AG08395 (cell line): ENCODE results near the gene CXCL12.

ENCODE experiments used
- DNase-seq: peaks from one replicate; pipeline ENCODE4 v3.0.0; 2012; ENCODE audit warnings: mixed read lengths, low spot score

The CXCL12 gene

GRCh38 chr10:44385696-44386441, 972 bp upstream of the CXCL12 start:
- no peak for DNase-seq

- DNase-seq = peak; percentile 40
Measured at GRCh38 chr10:44384601-44385025, 284 bp downstream of the CXCL12 start.

DNA sequence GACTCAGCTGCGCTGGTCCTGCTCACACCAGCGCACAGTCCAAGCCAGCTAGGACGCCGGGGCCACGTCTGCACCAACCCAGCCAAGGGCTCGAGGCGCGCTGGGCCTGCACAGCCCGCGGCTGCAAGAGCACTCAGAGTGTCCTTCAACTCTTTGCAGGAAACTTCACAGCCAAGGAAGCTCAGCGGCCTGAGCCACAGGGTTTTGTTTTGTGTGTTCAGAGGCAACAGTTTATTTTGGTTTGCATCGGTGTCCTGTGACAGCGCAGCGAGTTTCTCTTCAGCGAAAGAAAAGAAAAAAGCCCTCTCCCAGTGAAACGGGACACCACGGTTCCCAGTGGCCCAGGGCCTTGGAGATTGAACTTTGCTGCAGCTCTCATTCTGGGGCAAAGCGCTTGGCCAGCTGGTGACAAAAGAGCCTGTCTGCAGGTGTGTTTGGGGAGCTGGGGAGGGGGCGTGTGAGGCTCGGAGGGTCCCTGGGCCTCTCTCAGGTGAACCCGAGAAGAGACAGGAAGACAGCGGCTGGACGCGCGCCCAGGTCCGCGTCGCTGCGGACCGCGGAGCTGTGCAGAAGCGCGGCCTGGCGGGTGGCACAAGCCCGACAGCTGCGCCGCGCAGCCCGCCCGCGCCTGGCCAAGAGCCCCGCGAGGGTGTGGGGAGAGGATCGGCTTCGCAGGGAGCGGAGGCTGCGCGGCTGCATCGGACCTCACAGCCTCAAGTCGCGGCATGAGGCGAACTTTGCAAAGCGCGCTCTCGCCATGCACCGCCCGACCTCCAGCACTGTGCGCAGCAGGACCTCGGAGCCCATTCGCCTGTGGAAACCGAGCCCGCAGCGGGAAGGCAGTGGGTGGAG, 922 bp downstream of the CXCL12 start:
- DNase-seq = peak; percentile 45

- no peak for DNase-seq
Measured at GRCh38 chr10:44382981-44383748, 1.7 kb downstream of the CXCL12 start.

GRCh38 chr10:44382131-44382858, 2.6 kb downstream of the CXCL12 start:
- DNase-seq = no peak

DNA sequence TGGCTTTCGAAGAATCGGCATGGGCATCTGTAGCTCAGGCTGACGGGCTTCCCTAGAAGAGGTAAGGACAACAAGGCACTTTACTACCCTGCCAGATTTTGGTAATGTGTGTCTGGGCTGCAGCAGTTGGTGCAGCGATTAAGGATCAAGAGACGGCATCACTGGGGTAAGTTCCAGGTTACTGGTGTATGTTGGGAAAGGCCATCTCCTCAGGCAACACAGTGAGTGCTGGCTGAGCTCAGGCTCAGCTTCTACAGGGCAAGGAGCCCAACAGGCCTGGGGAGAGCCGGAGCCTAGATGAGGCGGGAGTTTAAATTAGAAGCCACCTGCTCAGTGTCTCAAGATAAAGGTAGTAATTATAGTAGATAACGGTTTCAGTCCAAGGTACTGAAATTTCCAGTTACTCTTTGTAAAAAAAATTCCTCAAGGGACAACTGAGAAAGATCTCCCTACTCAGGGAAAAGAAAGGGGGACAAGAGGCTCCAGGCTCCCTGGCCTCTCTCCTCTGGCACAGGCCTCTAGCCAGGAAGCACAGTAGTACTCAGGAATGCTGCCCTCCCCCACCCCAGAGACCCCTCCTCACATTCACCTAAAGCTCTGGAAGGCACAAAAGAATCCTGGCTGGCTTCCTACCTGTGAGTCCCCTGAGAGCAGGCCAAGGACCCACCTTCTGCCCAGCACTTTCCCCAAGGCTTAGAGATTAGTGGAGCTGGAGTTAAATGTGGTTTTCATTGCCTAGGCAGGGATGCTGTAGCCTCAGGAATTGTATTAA, 3.9 kb downstream of the CXCL12 start:
- DNase-seq = no peak

DNA sequence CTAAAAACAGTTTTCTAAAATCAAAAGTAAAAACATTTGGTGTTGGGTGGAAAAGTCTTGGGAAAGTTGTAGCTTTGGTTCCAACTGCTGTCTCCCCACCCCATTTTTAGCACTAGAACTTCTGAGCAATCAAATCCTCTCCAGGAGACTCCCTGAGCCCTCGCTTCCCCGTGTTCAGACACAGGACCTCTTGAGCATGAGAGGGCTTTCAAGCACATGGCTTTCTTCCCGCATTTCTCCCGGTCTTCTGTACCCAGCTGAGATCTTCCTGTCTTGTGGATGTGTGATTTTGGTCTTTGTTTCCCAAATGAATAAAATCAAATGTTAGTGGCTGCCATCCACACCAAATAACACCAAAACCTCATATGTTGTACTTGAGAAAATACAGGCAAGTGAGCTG, 5.0 kb downstream of the CXCL12 start:
- DNase-seq = no peak

DNA sequence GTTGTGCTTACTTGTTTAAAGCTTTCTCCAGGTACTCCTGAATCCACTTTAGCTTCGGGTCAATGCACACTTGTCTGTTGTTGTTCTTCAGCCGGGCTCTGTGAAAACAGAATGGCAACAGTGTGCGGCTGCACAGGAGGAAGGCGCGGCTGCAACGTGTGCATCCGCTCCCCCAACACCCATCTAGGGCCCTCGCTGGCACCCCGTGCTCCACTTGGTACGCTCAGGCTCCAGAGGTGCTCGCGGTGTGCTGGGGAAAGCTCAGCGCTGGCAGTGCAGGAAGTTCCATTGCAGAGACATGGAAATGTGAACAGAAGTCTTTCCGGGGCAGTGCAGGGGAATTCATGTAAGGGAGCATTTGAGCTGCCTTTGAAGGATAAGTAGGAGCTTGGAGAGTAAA, 6.3 kb downstream of the CXCL12 start:
- DNase-seq = no peak

- no peak for DNase-seq
Measured at GRCh38 chr10:44377651-44378310, 7.1 kb downstream of the CXCL12 start.

DNA sequence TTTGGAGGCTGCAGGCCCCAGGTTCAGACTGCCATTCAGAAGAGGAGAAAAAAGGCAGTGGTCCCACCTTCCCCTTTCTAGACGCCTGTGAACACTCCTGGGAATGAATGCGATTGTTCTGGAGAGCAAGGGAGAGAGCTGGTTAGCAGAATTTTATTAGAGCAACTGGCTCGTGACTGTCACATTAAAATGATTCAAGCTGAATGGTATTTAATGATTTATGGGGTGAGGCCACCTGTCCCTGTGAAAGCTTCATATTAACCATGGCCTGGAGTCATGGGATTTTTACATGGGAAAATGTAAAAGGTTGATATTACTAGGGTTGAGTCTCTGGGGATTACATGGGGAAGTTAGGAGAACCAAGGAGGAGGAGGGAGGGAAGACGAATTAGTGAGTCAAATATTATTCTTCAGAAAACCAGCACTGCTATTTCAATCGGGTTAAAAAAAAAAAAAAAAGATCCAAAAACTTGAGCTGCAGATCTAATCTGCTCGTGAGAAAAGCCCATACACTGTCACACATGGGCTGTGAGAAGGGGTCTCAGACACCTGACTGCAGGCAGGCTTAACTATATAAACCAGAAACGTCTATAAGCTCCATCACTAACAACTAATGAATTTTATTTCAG, 8.3 kb downstream of the CXCL12 start:
- DNase-seq = no peak

GRCh38 chr10:44374155-44374554, 10.7 kb downstream of the CXCL12 start:
- no peak for DNase-seq

DNA sequence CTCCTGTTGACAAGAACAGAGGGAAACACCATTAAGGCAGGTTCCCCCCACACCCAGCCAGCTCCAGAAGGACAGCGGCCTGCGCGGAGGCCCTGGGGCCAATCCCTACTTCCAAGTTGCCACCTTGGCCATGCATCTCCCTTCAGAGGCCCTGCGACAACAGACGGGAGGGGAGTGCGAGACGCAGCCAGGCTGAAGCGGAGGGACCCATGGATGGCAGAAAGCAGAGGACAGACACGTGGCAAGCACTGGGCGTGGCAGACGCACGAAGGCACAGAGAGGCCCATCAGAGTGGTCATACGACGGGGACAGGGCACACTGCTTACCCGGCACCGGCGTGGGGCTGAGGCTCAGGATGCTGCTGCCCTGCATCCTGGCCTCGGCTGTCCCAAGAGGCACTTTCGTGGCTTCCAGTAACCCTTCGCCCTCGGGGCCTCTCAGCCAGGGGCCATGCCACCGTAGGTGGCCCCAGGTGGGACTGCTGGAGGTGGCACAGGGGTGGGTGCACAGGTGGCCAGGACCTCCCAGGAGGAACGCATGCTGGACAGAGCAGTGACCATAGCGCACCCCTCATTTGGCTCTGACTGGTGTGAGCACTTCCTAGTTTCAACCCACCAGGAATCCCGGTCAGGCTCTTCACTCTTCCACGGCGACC, 11.4 kb downstream of the CXCL12 start:
- no peak for DNase-seq

DNA sequence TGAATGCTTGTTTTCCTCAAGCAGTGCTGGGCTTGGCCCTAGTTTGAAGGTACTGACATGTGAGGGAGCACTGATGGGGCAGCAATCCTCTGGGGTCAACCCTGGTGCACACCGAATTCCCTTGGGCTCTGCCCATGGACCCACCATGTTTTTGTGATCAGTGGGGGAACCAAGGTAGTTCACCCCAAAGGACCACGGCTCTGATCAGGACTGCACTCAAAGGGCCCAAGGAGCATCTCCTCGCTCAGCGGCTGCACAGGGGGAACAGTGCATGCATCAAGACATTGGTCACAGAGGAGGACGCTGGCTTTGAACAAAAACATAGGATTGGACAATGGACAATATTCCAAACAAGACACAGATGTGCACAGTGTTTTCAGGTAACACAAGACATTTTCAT, 12.7 kb downstream of the CXCL12 start:
- DNase-seq = no peak

DNA sequence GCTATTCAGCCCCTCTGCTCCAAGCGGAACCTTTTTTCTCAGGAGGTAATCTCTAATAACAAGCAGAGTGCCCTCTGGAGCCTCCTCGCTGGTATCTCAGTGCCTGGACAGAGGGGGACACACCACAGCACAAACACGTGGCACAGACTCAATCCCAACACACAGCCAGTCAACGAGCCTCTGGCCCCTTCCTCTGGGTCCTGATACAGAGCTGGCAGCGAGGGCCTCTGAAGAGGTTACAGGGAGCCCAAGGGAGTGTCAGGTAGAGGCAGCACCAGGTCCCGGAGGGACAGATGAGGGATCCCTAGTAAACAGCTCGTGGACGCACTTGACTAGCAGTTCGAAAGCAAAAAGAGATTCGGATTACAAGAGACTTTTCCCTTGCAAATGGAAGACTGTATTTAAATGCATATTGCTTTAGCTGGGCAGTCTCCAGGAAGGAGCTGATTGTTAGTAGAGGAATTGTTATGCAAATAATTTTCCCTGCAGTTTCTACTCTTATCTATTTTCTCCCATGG, 14.1 kb downstream of the CXCL12 start:
- DNase-seq = no peak

DNA sequence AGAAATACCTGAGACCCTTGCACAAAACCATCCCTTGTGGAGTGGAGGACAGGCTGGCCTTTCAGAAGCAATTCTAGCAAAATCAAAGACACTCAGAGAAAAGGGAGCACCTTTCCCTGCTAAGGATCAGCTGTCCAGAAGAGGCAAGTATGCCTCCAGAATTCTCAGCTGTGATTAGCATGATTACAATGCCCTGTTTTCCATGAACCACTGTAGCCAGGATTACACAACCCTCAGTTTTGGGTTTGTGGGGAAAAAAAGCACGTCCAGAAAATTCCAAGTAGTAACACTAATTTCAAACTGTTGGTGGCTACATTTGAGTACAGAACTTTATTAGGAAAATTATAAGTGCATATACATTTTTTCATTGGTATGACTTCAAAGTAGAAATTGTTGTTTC, 15.0 kb downstream of the CXCL12 start:
- peak; percentile 48 for DNase-seq

GRCh38 chr10:44369296-44369695, 15.6 kb downstream of the CXCL12 start:
- DNase-seq = no peak

DNA sequence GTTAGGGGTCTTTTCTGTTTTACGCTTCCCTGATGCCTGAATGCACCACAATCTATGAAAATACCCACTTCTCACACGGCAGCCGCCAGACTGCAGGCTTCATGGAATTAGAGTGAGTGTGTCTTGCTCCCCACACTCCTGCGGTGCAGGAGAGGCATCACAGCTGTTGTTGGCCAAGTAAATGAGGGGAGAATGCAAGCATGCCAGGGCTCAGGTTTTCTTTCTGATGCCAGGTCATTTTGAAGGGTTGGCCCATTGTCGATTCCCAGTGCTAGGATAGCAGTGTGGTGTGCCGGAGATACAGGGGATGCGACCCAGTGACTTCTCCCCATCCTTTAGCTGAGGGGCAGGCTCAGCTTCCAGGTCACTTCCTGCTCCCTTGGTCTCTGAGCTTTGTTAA, 16.3 kb downstream of the CXCL12 start:
- no peak for DNase-seq

- no peak for DNase-seq
Measured at GRCh38 chr10:44366941-44367630, 17.8 kb downstream of the CXCL12 start.

- no peak for DNase-seq
Measured at GRCh38 chr10:44364566-44364965, 20.3 kb downstream of the CXCL12 start.
